ENCODE measurements around the gene ADGRF3.
"Not testable (repeated sequence)": the region's sequence is repeated elsewhere in the genome, so short reads cannot be mapped to it uniquely, and the experiment has no call there.

The ADGRF3 gene

GRCh38 chr2:26359886-26360473 is 13.4 kb upstream of the ADGRF3 start:
- TF ChIP-seq CTCF (IDR thresholded peaks at IDR 0.05; ENCODE audit: low read depth, low read length), result no peak

GRCh38 chr2:26356771-26357170 is 10.2 kb upstream of the ADGRF3 start:
- TF ChIP-seq CTCF (IDR thresholded peaks at IDR 0.05; ENCODE audit: low read depth, low read length), result no peak
- no peak for DNase-seq (ENCODE audit: extremely low read depth, low read depth)

More at GRCh38 chr2:26359886-26360473, 13.4 kb upstream of the ADGRF3 start:
- DNase-seq (ENCODE audit: extremely low read depth, low read depth), result no peak

GRCh38 chr2:26356111-26356510 is 9.5 kb upstream of the ADGRF3 start:
- no peak for DNase-seq (ENCODE audit: extremely low read depth, low read depth)
- TF ChIP-seq CTCF (IDR thresholded peaks at IDR 0.05; ENCODE audit: low read depth, low read length), result no peak

GRCh38 chr2:26355038-26355995 is 8.7 kb upstream of the ADGRF3 start:
- no peak for TF ChIP-seq CTCF (IDR thresholded peaks at IDR 0.05; ENCODE audit: low read depth, low read length)
- DNase-seq (ENCODE audit: extremely low read depth, low read depth), result peak; percentile 81

GRCh38 chr2:26354469-26354868 is 7.9 kb upstream of the ADGRF3 start:
- DNase-seq (ENCODE audit: extremely low read depth, low read depth), result not testable (repeated sequence)

GRCh38 chr2:26352892-26353291 is 6.3 kb upstream of the ADGRF3 start:
- DNase-seq (ENCODE audit: extremely low read depth, low read depth), result no peak
- TF ChIP-seq CTCF (IDR thresholded peaks at IDR 0.05; ENCODE audit: low read depth, low read length), result no peak

- no peak for TF ChIP-seq CTCF (IDR thresholded peaks at IDR 0.05; ENCODE audit: low read depth, low read length)
- no peak for DNase-seq (ENCODE audit: extremely low read depth, low read depth)
Measured at GRCh38 chr2:26351375-26352090, 4.9 kb upstream of the ADGRF3 start.

Data from AG09319 (cell line).